Activated CD4-positive, alpha-beta T cell treated with anti-CD3 and anti-CD28 coated beads, Interleukin-2, amount 50 U/mL, for 24 hours (primary cell): Measurements from ENCODE around the gene TIMP3.
"Not testable (repeated sequence)": the region's sequence is repeated elsewhere in the genome, so short reads cannot be mapped to it uniquely, and the experiment has no call there.

Experiments used
- DNase-seq, 2 donors: peaks; one replicate each; pipeline ENCODE4 v3.0.0-alpha.2; 2020; ENCODE audit warnings: low read depth in 1 of 2, low spot score in 1 of 2

The TIMP3 gene

GRCh38 chr22:32801537-32802236 is at the start of gene TIMP3:
Gene TIMP3 (plus strand): TSS chr22:32801705. CDS start chr22:32802002, 297 bp downstream.
- no peak for DNase-seq

DNA sequence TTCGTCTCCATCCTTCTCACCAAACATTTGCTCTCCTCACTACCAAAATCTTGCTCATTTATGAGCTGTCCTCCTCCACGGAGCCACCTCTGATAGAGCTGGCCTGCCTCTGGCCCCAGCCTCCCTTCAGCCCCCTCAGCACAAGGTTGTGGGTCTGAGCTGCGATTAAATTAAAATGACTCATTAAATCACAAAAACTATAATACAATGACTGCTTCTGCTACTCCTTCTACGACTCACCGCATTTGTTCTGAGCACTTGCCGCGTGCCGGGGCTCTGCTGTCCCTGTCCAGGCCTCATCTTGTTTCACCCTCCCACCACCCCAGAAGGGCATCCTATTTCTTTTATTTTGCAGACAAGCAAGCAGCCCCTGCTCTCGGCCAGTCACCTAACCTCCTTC is 49.2 kb upstream of the TIMP3 start:
- no peak for DNase-seq

DNA sequence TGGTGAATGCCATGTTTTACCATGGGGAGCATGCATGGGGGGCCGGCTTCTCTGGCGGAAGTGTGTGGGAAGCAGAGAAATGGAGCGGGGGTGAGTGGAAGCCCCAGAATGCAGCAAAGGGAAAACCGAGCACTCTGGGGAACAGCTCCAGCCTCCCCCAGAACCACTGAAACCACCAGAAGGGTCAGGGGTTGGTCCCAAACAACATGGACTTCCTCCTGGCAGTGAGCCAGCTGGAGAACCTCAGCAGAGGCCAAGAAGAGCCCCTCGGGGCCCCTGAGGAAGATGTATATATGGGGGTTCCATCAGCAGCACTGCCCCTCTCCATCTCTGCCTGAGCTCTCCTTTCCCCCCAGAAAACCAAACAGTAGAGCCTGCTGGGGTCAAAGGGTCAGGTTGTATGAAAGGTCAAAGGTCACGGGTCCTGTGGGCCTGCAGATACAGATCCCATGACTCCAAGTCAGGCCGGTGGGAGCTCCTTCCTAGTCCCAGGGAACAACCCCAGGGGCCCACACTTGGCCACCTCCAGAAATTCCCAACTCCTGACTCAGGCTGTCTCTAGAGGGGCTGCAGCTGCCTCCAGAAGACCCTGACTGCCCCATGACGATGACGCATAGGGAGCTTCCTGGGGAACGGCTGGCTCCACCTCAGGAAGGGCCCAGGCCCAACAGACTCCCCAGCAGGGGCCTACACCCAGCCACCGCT is 48.5 kb upstream of the TIMP3 start:
- DNase-seq = no peak

DNA sequence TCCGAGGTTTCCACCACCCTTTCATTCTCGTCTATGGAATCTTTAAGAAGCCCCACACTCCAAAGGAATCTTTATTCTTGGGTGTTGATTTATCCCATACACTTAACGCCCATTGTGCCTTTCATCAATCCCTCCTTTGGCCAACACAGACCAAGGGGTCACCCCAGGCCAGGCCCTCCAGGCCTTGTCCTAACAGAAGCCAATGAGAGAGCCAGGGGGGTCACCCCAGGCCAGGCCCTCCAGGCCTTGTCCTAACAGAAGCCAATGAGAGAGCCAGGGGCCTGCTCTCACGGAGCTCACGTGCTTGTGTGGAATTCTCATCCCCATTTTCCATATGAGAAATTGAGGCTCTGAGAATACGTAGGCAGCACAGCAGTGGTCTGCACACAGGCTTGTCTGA is 47.9 kb upstream of the TIMP3 start:
- DNase-seq = no peak

DNA sequence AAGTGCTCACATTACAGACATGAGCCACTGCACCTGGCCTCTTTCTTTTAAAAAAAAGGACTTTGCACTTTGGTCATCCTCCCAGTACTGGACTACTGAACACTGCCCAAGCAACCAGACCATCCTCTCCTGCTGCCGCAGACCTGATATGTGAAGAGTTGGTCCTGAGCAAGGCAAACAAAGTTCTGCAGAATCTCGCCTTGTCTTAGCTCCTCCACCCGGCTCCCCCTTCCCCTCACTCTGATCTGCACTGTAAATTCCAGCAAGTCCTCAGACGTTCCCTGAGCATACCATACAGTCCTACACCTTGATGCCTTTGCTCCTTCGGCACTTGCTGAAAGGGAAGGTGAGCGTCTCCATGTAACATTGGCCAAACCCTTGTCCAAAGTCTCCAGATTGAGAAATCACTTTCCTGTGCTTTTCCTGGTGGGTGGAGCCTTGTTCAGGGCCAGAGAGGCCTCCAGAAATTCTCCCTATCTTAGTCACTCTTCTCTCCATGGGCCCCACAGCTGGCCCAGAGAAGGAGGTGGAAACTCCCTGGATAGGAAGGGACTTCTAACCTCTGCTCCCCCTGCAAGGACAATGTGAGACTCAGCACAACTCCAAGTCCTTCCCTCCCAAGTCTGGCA is 47.0 kb upstream of the TIMP3 start:
- DNase-seq = no peak

DNA sequence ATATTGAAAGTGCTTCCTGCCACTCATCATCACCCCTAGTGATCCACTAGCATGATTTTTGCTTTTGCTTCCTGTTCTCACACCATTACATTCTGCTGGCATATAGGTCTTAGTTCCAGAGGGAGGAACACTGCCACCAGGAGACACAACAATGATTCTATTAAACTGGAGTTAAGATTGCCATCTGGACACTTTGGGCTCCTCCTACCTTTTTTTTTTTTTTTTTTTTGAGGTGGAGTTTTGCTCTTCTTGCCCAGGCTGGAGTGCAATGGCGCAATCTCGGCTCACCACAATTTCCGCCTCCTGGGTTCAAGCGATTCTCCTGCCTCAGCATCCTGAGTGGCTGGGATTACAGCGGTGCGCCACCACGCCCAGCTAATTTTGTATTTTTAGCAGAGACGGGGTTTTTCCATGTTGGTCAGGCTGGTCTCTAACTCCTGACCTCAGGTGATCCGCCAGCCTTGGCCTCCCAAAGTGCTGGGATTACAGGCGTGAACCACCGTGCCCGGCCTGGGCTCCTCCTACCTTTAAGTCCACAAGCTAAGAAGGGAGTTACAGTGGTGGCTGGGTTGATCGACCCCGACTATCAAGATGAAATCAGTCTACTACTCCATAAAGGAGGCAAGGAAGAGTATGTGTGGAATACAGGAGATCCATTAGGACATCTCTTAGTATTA is 44.3 kb upstream of the TIMP3 start:
- DNase-seq = not testable (repeated sequence)

DNA sequence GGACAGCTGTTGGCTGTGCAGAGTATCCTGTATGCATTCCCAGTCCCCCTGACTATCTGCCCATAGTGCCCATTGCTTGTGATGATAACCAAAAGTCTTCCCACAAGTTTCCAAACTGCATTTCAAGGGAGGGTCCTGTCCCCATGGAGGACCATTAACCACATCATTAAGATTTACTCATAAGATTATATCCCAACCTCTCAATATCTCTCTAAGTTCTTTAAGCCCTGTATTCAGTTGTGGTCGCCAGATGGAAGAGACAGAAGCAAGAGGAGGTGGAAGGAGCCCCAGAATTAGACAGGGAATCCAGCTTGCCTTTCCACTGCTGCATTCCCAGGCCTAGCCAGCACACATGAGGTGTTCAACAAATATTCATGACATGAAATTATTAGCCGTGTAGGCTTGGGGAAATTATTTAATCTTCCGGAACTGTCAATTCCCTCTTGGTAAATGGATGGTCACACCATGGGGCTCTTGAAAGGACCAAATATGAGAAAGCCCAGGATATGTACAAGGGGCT is 42.6 kb upstream of the TIMP3 start:
- DNase-seq = no peak

DNA sequence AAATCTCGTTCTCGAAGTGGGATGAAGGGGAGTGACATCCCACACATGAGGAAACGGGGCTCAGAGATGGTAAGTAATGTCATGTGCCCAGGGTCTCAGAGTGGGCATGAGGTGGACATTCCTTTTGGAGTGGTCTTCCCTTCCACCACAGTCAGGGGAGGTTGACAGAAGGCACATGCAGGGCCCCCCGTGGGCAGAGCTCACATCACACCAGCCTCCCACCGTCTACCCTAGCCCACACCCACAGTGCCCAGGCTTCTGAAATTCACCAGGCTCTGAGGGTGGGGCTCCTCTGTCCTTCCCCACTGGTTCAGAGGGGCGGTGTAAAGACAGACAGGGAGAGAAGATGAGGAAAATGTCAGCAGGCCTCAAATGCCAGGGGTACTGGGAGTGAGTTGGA is 41.1 kb upstream of the TIMP3 start:
- DNase-seq = no peak

- DNase-seq = no peak
Measured at GRCh38 chr22:32760815-32761214, 40.7 kb upstream of the TIMP3 start.

- DNase-seq = no peak
Measured at GRCh38 chr22:32761251-32761903, 40.1 kb upstream of the TIMP3 start.

- DNase-seq = no peak
Measured at GRCh38 chr22:32764330-32765131, 37.0 kb upstream of the TIMP3 start.

- DNase-seq = no peak
Measured at GRCh38 chr22:32765132-32765618, 36.3 kb upstream of the TIMP3 start.

- no peak for DNase-seq
Measured at GRCh38 chr22:32771756-32772155, 29.7 kb upstream of the TIMP3 start.

- DNase-seq = no peak
Measured at GRCh38 chr22:32775957-32776356, 25.5 kb upstream of the TIMP3 start.

DNA sequence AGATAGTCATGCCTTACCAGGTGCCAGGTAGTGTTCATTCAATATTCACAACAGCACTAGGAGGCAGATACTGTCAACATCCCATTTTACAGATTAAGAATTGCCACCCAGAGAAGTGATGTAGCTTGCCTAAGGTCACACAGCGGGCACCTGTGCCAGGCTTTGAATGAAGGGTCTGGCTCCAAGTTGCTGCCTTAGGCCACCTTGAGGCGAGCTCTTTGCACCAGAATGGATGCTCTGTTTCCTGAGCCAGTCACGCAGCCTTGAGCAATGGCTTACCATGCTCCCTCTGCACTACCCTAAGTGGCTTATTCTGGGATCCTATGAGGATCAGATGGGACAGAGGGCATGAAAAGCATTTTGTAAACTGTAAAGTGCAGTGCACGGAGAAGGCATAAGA is 25.1 kb upstream of the TIMP3 start:
- no peak for DNase-seq

- no peak for DNase-seq
Measured at GRCh38 chr22:32776802-32777201, 24.7 kb upstream of the TIMP3 start.

GRCh38 chr22:32777987-32778386 is 23.5 kb upstream of the TIMP3 start:
- DNase-seq = no peak

DNA sequence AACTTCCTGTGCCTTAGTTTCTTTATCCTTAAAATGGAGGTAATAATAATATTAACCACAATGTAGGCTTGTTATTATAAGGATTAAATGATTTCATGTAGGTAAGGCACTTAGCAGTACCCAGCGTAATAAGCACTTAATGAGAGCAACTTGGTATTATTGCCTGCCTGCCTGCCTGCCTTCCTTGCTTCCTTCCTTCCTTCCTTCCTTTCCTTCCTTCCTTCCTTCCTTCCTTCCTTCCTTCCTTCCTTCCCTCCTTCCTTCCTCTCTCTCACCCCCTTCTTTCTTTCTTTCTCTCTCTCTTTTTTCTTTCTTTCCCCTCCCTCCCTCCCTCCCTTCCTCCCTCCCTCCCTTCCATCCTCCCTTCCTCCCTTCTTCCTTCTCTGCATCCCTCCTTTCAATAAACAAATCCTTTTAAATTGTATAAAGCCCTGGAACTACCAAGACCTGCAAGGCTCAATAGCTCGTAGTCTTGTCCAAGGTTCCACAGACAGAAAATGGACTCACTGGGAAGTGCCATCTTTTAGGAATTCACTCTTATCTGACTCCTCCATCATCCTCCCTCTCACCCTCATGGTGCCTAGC is 20.7 kb upstream of the TIMP3 start:
- no peak for DNase-seq

DNA sequence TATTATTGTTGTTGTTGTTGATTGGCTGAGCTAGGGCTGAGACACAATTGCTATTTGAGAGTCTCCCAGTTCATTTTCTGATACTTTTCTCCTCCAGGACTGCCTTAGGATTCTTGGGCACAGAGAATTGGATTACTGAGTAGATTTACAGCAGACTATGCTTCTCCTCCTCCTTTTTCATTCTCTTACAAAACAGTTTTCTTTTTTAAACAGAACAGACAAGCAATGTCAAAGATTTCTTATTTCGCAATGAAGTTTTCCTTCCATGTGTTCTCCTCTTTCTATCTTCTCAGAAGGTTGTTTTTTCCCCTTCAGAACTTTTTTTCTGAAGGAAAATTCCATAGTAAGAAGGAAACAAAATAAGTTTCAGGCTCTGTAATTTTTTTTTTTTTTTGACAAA is 19.8 kb upstream of the TIMP3 start:
- DNase-seq = no peak
